ENCODE data around the gene OR4B1.

- no peak for TF ChIP-seq CTCF (IDR thresholded peaks at IDR 0.05)
- TF ChIP-seq POLR2A (IDR thresholded peaks at IDR 0.05): no peak
These were observed 46.1 kb upstream of the OR4B1 start for GRCh38 chr11:48170241-48171233.
